HG02642 (cell line): ENCODE results near the gene TNIP1.
A peak's percentile ranks its signal among the peaks of the same experiment; 100 is the strongest.

Experiments
- ATAC-seq: cut with Tn5 transposase; IDR thresholded peaks from one replicate; pipeline ENCODE4 v1.9.1; 2021; ENCODE audit warnings: mild to moderate bottlenecking; ENCODE audit not compliant: unreplicated experiment, poor library complexity

Gene TNIP1

GRCh38 chr5:151026088-151026487 lies 54.7 kb downstream of the TNIP1 start:
- ATAC-seq, result no peak

DNA sequence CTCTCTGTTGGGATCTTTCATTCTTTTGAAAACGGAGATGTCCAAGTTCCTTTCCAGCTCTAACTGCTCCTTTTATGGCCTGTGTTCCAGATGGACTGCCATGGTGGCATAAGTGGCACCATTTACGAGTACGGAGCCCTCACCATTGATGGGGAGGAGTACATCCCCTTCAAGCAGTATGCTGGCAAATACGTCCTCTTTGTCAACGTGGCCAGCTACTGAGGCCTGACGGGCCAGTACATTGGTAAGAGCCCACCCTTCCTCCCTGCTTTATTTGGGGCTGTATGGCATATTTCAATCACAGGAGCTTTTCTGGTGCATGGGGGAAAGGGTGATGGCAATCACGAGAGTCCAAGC lies 55.6 kb downstream of the TNIP1 start:
- no peak for ATAC-seq

- ATAC-seq, result no peak
Measured at GRCh38 chr5:151024440-151025249, 56.2 kb downstream of the TNIP1 start.

- ATAC-seq, result no peak
Measured at GRCh38 chr5:151023651-151024050, 57.2 kb downstream of the TNIP1 start.

- no peak for ATAC-seq
Measured at GRCh38 chr5:151023047-151023615, 57.7 kb downstream of the TNIP1 start.

- no peak for ATAC-seq
Measured at GRCh38 chr5:151022511-151023018, 58.3 kb downstream of the TNIP1 start.

GRCh38 chr5:151021746-151022145 lies 59.1 kb downstream of the TNIP1 start:
- ATAC-seq, result no peak

- peak; percentile 83 for ATAC-seq
Measured at GRCh38 chr5:151020304-151021110, 60.3 kb downstream of the TNIP1 start, which contains the start of gene GPX3. TSS of gene GPX3 (plus strand) at chr5:151020591. CDS start at chr5:151020655, 64 bp downstream.

GRCh38 chr5:151019331-151019730 lies 61.5 kb downstream of the TNIP1 start:
- no peak for ATAC-seq

DNA sequence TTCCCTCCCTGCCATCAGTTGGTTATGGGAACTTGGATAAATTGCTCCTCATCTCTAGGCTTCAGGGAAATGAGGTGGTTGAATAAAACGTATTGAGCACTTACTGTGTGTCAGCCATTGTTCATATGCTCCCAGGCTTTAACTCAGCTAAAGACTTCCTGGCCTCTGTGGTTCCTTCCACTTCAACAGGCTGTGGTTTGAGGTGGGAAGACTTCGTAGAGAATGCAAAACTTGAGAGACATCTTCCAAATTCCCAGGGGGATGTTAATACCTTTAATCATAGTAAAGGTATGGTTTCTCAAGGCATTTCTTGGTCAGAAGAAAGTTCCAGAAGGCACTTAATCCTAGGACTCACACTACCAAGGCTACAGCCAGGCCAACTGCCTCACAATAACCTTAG lies 62.0 kb downstream of the TNIP1 start:
- ATAC-seq, result no peak

- ATAC-seq, result no peak
Measured at GRCh38 chr5:151017897-151018296, 62.9 kb downstream of the TNIP1 start.

- no peak for ATAC-seq
Measured at GRCh38 chr5:151016700-151017099, 64.1 kb downstream of the TNIP1 start.

- ATAC-seq, result no peak
Measured at GRCh38 chr5:151015974-151016587, 64.8 kb downstream of the TNIP1 start.

DNA sequence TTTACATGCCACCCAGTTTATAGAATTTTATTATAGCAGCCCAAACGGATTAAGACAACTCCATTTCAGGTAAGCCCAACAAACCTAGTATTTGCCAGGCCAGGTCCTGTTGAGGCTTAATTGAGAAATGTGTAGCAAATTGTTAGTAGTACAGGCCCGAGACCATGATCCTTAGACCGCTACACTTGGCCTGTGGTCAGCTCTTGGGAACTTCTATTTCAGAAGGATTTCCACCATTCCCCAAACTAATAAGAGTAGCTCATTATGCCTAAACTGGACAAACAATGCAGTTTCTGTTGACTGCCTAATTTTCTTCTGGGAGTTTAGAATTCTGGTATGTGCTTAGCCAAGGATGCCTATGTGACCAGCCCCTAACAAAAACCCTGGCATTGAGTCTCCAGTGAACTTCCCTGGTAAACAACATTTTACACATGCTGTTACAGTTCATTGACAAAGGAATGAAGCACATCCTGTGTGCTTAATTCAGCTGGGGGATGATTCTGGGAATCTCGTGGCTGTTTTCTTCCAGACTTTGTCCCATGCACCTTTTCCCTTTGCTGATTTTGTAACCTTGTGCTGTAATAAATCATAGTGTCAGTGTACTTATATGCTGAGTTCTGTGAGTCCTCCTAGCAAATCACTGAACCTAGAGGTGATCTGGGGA lies 66.0 kb downstream of the TNIP1 start:
- no peak for ATAC-seq

- no peak for ATAC-seq
Measured at GRCh38 chr5:151012862-151013261, 68.0 kb downstream of the TNIP1 start.

DNA sequence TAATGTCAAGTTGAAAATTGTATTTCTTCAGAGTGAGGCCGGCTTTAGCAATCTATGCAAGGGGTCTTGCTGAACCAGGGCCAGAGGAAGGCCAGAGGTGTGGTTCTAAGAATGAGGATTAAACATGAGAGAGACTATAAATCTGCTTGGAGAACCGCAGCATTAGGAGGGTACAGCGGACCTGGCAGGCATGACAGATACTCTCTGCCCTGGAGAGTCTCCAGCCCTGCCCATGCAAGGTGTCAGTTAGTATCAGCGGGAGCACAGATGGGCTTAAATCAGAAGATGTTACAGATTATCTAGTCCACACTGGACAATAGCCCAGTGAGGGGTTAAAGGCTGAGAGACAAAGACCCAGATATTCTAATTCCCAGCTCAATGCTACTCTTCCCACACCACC lies 71.9 kb downstream of the TNIP1 start:
- ATAC-seq, result no peak

DNA sequence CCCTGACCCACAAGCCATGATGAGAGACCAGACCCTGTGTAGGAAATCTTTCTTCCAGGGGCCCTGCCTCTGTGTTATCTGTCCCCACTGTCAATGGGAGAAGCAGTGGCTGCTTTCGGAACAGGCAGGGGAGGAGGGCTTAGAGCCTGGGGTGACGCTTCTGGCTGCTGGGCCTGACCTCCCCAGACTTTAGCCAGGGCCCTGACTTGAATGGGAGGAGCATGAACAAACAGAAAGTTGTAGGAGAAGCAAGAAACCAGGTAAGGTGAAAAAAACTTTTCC lies 72.7 kb downstream of the TNIP1 start:
- ATAC-seq, result no peak

DNA sequence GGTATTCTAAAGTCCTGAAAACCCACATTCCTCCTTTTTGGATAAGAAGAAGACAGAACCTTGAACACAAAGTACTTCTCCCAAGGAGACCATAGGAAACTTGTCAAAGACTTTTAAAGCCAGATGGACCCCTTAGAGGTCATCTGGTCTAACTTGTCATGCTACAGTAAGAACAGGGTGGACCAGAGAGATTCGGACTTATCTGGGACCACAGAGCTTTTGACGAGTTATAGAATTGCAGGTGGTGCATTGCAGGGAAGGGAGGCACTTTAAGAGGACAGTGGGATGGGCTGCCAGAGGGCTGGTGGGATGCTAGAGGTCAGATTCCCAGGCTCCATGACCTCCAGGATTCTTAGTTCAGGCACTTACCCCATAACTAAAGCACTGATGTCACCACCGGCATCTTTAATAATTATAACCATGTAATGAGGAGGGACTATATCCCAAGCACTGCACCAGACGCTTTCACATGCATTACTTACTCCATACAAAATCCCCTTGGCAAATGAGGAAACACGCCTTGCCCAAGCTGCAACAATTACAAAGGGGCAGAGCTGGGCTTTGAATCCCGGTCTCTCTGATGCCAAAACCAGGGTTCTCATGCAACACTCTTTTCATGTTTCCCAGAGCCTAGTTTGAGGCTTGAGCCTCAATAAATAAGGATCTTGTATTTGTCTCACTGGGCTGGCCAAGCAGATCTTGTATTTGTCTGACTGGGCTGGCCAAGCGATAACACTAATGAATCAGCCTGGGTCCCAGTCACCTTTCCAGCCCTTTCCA lies 73.2 kb downstream of the TNIP1 start:
- ATAC-seq, result no peak

GRCh38 chr5:151006704-151007334 lies 74.0 kb downstream of the TNIP1 start:
- no peak for ATAC-seq
